Neural cell (in vitro differentiated cells): Measurements from ENCODE around the gene CALHM2. TPM values are rescaled to one million over a fixed set of nuclear protein-coding genes. Genes with fewer than 3 reads are reported as not detected.

Source experiments
- H2AFZ ChIP-seq: fragments of 200-600, 300-800 bp; sonication (generic), shearing (Covaris generic); 2 replicates; pipeline ENCODE4 v1.6.0; 2014; ENCODE audit warnings: low read depth, mild to moderate bottlenecking, antibody characterized with exemption, low read length, moderate library complexity
- H3F3A ChIP-seq: fragments of 200-600 bp; shearing (Covaris generic); 2 replicates; pipeline ENCODE4 v1.6.1; 2016; ENCODE audit warnings: mild to moderate bottlenecking, moderate library complexity, mixed read lengths, antibody characterized with exemption, low read length; ENCODE audit not compliant: insufficient read depth, poor library complexity, severe bottlenecking
- H3K27ac ChIP-seq: fragments of 200-600, 300-800 bp; sonication (generic), shearing (Covaris generic); 2 replicates; pipeline ENCODE4 v1.5.1; 2014; ENCODE audit warnings: mild to moderate bottlenecking, low read length, moderate library complexity
- H3K27me3 ChIP-seq: fragments of 300-800, 200-600 bp; sonication (generic), shearing (Covaris generic); 2 replicates; pipeline ENCODE4 v1.6.0; 2014; ENCODE audit warnings: mild to moderate bottlenecking, low read depth, low read length, moderate library complexity; ENCODE audit not compliant: insufficient read depth
- H3K36me3 ChIP-seq: fragments of 300-800, 200-600 bp; sonication (generic), shearing (Covaris generic); 2 replicates; pipeline ENCODE4 v1.5.1; 2014; ENCODE audit warnings: mild to moderate bottlenecking, antibody characterized with exemption, low read length, moderate library complexity; ENCODE audit not compliant: insufficient read depth
- H3K4me2 ChIP-seq: fragments of 300-800, 200-600 bp; sonication (generic), shearing (Covaris generic); 2 replicates; pipeline ENCODE4 v1.6.0; 2014; ENCODE audit warnings: mild to moderate bottlenecking, low read length
- H3K4me3 ChIP-seq: fragments of 300-800, 200-600 bp; sonication (generic), shearing (Covaris generic); 2 replicates; pipeline ENCODE4 v1.5.1; 2014; ENCODE audit warnings: mild to moderate bottlenecking, low read length, moderate library complexity
- H3K79me2 ChIP-seq: fragments of 200-600 bp; shearing (Covaris generic); replicated peaks from 2 replicates; pipeline ENCODE4 v1.6.0; 2014; ENCODE audit warnings: mild to moderate bottlenecking, low read length, moderate library complexity; ENCODE audit not compliant: insufficient read depth
- H3K9ac ChIP-seq: fragments of 300-800, 200-600 bp; sonication (generic), shearing (Covaris generic); 2 replicates; pipeline ENCODE4 v1.6.1; 2016; ENCODE audit warnings: mild to moderate bottlenecking, low read length, mixed read lengths
- H3K9me2 ChIP-seq: fragments of 200-600 bp; shearing (Covaris generic); 2 replicates; pipeline ENCODE4 v1.6.1; 2016; ENCODE audit warnings: mild to moderate bottlenecking, low read length, mixed read lengths; ENCODE audit not compliant: insufficient read depth
- H3K9me3 ChIP-seq: fragments of 200-600, 300-800 bp; sonication (generic), shearing (Covaris generic); 2 replicates; pipeline ENCODE4 v1.6.1; 2016; ENCODE audit warnings: mild to moderate bottlenecking, mixed run types, low read length, moderate library complexity, mixed read lengths
- H4K20me1 ChIP-seq: fragments of 200-600 bp; shearing (Covaris generic); 2 replicates; pipeline ENCODE4 v1.6.1; 2016; ENCODE audit warnings: mild to moderate bottlenecking, mixed run types; ENCODE audit not compliant: insufficient read depth
- EP300 ChIP-seq: fragments of 450-650 bp; conservative IDR thresholded peaks from 2 replicates; pipeline ENCODE4 v1.6.1; 2014; ENCODE audit warnings: antibody characterized with exemption, mild to moderate bottlenecking, moderate library complexity; ENCODE audit not compliant: poor library complexity, severe bottlenecking
- EZH2 ChIP-seq: fragments of 200-600, 300-800 bp; shearing (Covaris generic), sonication (generic); IDR thresholded peaks from 2 replicates; pipeline ENCODE4 v1.6.1; 2014; ENCODE audit warnings: antibody characterized with exemption, low read length, borderline replicate concordance, mild to moderate bottlenecking; ENCODE audit not compliant: insufficient read depth, poor library complexity, severe bottlenecking
- MXI1 ChIP-seq: fragments of 450-650 bp; conservative IDR thresholded peaks from 2 replicates; pipeline ENCODE4 v1.6.1; 2014; ENCODE audit warnings: antibody characterized with exemption, mild to moderate bottlenecking; ENCODE audit not compliant: poor library complexity, severe bottlenecking
- POLR2AphosphoS5 ChIP-seq: IDR thresholded peaks from 2 replicates; pipeline ENCODE4 v1.6.1; 2012
- RAD21 ChIP-seq: fragments of 450-650 bp; conservative IDR thresholded peaks from 2 replicates; pipeline ENCODE4 v1.6.1; 2014; ENCODE audit warnings: antibody characterized with exemption, mild to moderate bottlenecking, moderate library complexity
- SMC3 ChIP-seq: fragments of 450-650 bp; conservative IDR thresholded peaks from 2 replicates; pipeline ENCODE4 v1.6.1; 2014; ENCODE audit warnings: antibody characterized with exemption, mild to moderate bottlenecking, moderate library complexity; ENCODE audit not compliant: poor library complexity
- TAF1 ChIP-seq: IDR thresholded peaks from 2 replicates; pipeline ENCODE4 v1.6.1; 2012; ENCODE audit warnings: low read depth
- polyA plus RNA-seq: library from polyadenylated mRNA; depleted of rRNA; stranded (reverse); fragments of >200 nt; gene quantifications from 2 replicates; pipeline ENCODE4 v1.2.3, GENCODE V29; 2014
- TF ChIP-seq, protein P1 (sequence below): IDR thresholded peaks from 2 replicates; pipeline ENCODE4 v1.6.1; 2012; ENCODE audit warnings: borderline replicate concordance
- TF ChIP-seq, protein P2 (sequence below): fragments of 450-650 bp; IDR thresholded peaks from 2 replicates; pipeline ENCODE4 v1.5.1; 2014; ENCODE audit warnings: antibody characterized with exemption, mild to moderate bottlenecking, moderate library complexity; ENCODE audit not compliant: poor library complexity, severe bottlenecking

CALHM2 gene
- polyA plus RNA-seq, 1 donor from 2014 or later = not detected

GRCh38 chr10:103431902-103432301 lies 20.3 kb downstream of the CALHM2 start:
- Histone ChIP-seq H3K27ac (no peak overlapping the region), H4K20me1 (no peaks in the 10 kb centered on the region), H3K9ac (no peak overlapping the region), H3K27me3 (no peaks in the 10 kb centered on the region), H3K79me2 (no peaks in the 10 kb centered on the region), H2AFZ (no peak overlapping the region), H3K36me3 (no peaks in the 10 kb centered on the region), H3K4me2 (no peak overlapping the region), H3K4me3 (no peak overlapping the region), H3F3A (no peaks in the 10 kb centered on the region), H3K9me2 (no peaks in the 10 kb centered on the region), H3K9me3 (no peaks in the 10 kb centered on the region)
- TF ChIP-seq RAD21 = no peak
- no peak for TF ChIP-seq EP300
- TF ChIP-seq TAF1 = no peak
- TF ChIP-seq, protein P1, sequence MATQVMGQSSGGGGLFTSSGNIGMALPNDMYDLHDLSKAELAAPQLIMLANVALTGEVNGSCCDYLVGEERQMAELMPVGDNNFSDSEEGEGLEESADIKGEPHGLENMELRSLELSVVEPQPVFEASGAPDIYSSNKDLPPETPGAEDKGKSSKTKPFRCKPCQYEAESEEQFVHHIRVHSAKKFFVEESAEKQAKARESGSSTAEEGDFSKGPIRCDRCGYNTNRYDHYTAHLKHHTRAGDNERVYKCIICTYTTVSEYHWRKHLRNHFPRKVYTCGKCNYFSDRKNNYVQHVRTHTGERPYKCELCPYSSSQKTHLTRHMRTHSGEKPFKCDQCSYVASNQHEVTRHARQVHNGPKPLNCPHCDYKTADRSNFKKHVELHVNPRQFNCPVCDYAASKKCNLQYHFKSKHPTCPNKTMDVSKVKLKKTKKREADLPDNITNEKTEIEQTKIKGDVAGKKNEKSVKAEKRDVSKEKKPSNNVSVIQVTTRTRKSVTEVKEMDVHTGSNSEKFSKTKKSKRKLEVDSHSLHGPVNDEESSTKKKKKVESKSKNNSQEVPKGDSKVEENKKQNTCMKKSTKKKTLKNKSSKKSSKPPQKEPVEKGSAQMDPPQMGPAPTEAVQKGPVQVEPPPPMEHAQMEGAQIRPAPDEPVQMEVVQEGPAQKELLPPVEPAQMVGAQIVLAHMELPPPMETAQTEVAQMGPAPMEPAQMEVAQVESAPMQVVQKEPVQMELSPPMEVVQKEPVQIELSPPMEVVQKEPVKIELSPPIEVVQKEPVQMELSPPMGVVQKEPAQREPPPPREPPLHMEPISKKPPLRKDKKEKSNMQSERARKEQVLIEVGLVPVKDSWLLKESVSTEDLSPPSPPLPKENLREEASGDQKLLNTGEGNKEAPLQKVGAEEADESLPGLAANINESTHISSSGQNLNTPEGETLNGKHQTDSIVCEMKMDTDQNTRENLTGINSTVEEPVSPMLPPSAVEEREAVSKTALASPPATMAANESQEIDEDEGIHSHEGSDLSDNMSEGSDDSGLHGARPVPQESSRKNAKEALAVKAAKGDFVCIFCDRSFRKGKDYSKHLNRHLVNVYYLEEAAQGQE = no peak
- TF ChIP-seq MXI1 = no peak
- TF ChIP-seq SMC3 = no peak
- TF ChIP-seq POLR2AphosphoS5 = no peak
- TF ChIP-seq, protein P2, sequence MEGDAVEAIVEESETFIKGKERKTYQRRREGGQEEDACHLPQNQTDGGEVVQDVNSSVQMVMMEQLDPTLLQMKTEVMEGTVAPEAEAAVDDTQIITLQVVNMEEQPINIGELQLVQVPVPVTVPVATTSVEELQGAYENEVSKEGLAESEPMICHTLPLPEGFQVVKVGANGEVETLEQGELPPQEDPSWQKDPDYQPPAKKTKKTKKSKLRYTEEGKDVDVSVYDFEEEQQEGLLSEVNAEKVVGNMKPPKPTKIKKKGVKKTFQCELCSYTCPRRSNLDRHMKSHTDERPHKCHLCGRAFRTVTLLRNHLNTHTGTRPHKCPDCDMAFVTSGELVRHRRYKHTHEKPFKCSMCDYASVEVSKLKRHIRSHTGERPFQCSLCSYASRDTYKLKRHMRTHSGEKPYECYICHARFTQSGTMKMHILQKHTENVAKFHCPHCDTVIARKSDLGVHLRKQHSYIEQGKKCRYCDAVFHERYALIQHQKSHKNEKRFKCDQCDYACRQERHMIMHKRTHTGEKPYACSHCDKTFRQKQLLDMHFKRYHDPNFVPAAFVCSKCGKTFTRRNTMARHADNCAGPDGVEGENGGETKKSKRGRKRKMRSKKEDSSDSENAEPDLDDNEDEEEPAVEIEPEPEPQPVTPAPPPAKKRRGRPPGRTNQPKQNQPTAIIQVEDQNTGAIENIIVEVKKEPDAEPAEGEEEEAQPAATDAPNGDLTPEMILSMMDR = no peak
- no peak for TF ChIP-seq EZH2

DNA sequence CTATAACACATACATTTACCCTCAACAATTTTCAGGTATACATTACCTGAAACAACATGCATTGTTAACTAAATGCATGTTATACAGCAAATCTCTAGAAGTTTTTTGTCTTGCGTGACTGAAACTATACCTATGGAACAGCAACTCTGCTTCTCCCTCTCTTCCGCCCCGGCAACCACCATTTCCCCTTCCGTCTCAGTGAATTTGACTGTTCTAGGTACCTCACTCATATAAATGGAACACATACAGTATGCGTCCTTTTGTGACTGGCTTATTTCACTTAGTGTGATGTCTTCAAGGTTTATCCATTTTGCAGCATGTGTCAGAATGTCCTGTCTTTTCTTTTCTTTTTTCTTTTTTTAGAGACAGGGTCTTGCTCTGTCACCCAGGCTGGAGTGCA lies 22.5 kb downstream of the CALHM2 start:
- Histone ChIP-seq H3K9ac (no peak overlapping the region), H3K79me2 (no peaks in the 10 kb centered on the region), H3K9me3 (no peaks in the 10 kb centered on the region), H2AFZ (no peak overlapping the region), H3K27me3 (no peaks in the 10 kb centered on the region), H4K20me1 (no peaks in the 10 kb centered on the region), H3K4me2 (no peak overlapping the region), H3K4me3 (no peak overlapping the region), H3F3A (no peaks in the 10 kb centered on the region), H3K36me3 (no peaks in the 10 kb centered on the region), H3K9me2 (no peaks in the 10 kb centered on the region), H3K27ac (no peak overlapping the region)
- TF ChIP-seq POLR2AphosphoS5 (no peak), MXI1 (no peak), EP300 (no peak), SMC3 (no peak), RAD21 (no peak), EZH2 (no peak), TAF1 (no peak)
- TF ChIP-seq, protein P2 = no peak
- TF ChIP-seq, protein P1 = no peak
